T-helper 22 cell (primary cell): Measurements from ENCODE around the gene NR5A1.

Experiments used
- DNase-seq: peaks from one replicate; pipeline ENCODE4 v3.0.0-alpha.2; 2020; ENCODE audit warnings: low read depth

The NR5A1 gene

GRCh38 chr9:124440786-124441185, 66.4 kb downstream of the NR5A1 start:
- DNase-seq: no peak

GRCh38 chr9:124439686-124440243, 67.4 kb downstream of the NR5A1 start:
- DNase-seq: no peak

- DNase-seq: no peak
Observed at GRCh38 chr9:124439086-124439485, 68.1 kb downstream of the NR5A1 start.

GRCh38 chr9:124438091-124438490, 69.1 kb downstream of the NR5A1 start:
- no peak for DNase-seq

GRCh38 chr9:124437086-124437485, 70.1 kb downstream of the NR5A1 start:
- no peak for DNase-seq

- DNase-seq: no peak
Observed at GRCh38 chr9:124436320-124436719, 70.9 kb downstream of the NR5A1 start.
